ENCODE data around the gene COMMD9.

The COMMD9 gene

DNA sequence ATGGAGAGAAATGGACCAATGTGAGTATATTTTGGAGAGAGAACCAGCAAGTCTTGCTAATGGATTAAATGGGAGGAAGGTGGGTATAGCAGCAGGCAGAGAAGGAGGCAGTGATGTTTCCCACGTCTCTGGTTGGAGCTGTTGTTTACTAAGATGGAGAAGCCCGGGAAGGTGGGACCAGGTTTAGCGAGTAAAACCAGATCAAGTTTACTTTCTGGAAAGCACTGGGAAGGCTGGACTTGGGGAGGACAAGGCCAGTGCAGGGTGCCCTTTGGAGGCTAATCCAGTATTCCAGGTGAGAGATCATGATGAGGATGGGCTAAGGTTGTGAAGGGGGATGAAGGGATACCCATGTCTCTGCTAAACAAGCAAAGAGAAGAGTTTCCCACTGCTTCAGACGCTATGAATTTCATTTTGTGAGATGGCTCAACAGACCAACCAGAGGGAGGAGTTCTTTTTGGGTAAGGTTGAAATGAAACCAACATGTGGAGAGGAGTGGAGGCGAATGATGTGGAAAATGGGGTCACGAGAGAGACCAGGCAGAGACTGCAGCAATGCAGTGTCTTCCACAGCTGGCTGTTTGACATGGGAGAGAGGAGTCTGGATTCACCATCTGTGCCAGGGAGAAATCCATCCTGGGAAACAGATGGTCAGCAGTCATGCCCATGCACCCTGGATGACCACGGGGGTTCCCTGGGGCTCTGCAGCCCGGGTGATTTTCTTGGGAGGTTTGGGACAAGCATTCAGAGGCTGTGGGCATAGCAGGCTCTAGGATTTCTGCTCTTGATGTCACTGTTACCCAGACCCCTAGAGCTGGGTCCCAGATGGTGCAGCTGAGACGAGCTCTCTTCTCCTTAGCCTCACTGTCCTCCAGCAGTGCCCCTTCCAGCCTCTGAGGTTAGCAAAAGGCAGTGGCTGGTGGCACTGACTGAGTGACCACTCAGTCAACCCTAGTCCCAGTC lies 24.9 kb downstream of the COMMD9 start:
- DNase-seq (ENCODE audit: low read depth, low spot score), result no peak
- no peak overlapping the region for H3K4me3 ChIP-seq (ENCODE audit: low read length)

DNA sequence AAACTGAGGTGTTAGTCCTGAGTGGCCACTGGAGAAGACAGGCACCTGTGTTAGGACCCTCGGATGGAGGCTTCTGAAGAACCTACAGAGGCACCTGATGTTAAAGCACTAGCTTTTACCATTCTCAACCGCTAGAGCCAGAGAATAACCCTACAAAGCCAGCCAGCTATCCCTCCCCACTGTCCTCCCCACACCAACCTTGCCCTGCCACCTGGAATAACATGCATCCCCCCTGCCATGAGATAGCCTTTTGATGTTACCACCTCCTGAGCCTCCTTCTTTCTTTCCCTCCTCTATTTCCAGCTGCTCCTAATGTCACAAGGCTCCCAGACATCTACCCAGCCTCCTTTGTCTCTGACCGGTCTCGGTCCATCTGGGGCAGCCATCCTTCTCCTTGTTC lies 28.1 kb downstream of the COMMD9 start:
- no peak overlapping the region for H3K4me3 ChIP-seq (ENCODE audit: low read length)
- DNase-seq (ENCODE audit: low read depth, low spot score), result no peak

- DNase-seq (ENCODE audit: low read depth, low spot score), result peak; percentile 14
- no peak overlapping the region for H3K4me3 ChIP-seq (ENCODE audit: low read length)
Measured at GRCh38 chr11:36258730-36259360, 30.4 kb downstream of the COMMD9 start.

DNA sequence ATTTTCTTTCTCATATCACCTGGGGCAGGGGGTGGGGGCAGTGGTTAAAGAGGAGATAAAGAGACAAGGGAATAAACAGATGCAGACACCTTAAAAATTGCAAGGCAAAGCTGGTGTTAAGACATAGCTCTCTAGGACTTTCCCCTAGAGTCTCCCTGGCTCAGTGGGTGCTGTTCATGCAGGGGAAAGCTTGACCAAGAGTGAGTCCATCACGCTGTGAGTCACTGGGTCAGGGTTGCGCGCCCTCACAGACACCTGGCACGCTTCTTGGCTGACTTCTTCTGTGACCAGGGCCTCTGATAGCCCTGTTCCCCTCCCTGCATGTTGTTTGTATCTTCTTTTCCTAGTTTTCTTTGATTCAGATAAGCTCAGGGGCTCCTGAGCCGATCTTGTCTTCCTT lies 31.9 kb downstream of the COMMD9 start:
- no peak for DNase-seq (ENCODE audit: low read depth, low spot score)

GRCh38 chr11:36254713-36255112 lies 34.5 kb downstream of the COMMD9 start:
- DNase-seq (ENCODE audit: low read depth, low spot score), result no peak

More for the DNA sequence above, 31.9 kb downstream of the COMMD9 start:
- no peak overlapping the region for H3K4me3 ChIP-seq (ENCODE audit: low read length)

DNA sequence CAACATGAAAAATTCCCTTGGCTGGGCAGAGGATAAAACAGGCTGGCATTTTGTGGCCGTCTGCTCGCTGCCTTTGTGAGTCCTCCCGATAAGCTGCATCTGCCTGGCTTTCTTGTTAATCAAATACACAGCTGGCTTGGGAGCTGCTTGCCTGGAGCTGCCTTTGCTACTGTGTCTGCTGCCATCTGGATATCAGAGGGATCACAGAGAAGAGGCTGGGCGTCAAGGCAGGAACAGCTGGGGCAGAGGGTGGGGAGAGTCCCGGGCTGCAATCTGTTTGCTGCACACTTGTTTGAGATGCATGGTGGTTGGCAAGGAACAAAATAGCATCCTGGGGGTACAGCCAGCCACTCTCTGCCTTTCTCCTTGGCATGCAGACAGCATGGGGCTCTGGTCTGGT lies 36.0 kb downstream of the COMMD9 start:
- no peak for DNase-seq (ENCODE audit: low read depth, low spot score)

More at GRCh38 chr11:36254713-36255112, 34.5 kb downstream of the COMMD9 start:
- no peak overlapping the region for H3K4me3 ChIP-seq (ENCODE audit: low read length)

DNA sequence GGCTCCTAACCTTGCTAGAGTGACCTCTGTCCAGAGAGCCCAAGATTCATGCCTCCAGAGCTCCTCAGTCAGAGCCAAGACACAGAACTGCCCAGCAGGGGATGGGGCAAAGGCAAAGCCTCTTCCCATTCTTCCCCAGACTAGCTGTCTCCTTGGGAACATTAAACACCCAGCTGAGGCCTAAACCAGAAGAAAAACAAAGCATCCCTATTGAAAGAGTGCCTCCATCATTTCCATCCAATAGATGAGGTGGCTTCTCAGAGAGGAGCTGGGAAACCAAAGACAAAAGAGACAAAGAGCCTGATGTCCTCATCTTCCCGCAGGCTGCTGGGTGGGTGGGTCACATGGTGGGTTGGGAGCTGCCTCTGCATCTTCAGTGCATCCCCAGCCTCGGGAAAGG lies 37.4 kb downstream of the COMMD9 start:
- H3K4me3 ChIP-seq (ENCODE audit: low read length), result no peak overlapping the region
- DNase-seq (ENCODE audit: low read depth, low spot score), result no peak

More for the DNA sequence above, 36.0 kb downstream of the COMMD9 start:
- H3K4me3 ChIP-seq (ENCODE audit: low read length), result no peak overlapping the region

GRCh38 chr11:36249246-36249645 lies 40.0 kb downstream of the COMMD9 start:
- no peak overlapping the region for H3K4me3 ChIP-seq (ENCODE audit: low read length)
- no peak for DNase-seq (ENCODE audit: low read depth, low spot score)

DNA sequence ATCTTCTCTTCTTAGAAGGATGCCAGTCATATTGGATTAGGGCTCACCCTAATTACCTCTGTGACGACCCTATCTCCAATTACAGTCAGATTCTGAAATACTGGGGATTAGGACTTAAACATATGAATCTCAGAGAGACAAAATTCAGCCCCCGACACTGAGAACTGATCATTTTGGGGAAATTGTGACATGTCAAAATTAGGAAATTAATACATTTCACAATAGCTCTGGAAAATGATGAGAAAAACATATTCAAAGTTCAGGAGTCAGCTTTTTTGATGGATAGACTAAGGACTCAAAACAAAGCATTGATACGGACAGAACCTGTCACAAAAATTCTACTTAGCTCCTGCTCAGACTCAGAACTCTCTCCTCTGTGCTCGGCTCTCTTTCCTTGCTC lies 40.8 kb downstream of the COMMD9 start:
- DNase-seq (ENCODE audit: low read depth, low spot score), result no peak
- H3K4me3 ChIP-seq (ENCODE audit: low read length), result no peak overlapping the region

DNA sequence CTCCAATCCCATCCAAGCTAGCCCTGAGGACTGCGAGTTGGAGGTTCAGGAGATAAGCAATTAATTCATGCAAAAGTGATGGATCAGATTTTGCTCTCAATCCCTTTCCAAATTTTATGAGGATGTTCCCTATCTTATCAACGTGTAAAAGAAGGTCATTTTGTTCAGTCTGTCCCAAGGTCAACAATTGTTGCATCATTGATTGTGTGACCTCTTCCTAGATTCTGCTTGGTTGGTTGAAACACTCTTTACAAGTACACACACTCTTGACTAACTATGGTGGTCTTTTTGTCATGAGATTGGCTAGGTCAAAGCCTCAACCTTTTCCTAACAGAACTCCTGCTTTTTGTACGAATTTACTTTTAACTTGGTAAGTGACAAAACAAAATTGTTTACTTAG lies 41.7 kb downstream of the COMMD9 start:
- H3K4me3 ChIP-seq (ENCODE audit: low read length), result no peak overlapping the region
- no peak for DNase-seq (ENCODE audit: low read depth, low spot score)

- no peak for DNase-seq (ENCODE audit: low read depth, low spot score)
Measured at GRCh38 chr11:36243641-36244040, 45.6 kb downstream of the COMMD9 start.

GRCh38 chr11:36241497-36241896 lies 47.7 kb downstream of the COMMD9 start:
- DNase-seq (ENCODE audit: low read depth, low spot score), result no peak
- no peak overlapping the region for H3K4me3 ChIP-seq (ENCODE audit: low read length)

More at GRCh38 chr11:36243641-36244040, 45.6 kb downstream of the COMMD9 start:
- H3K4me3 ChIP-seq (ENCODE audit: low read length), result no peak overlapping the region

GRCh38 chr11:36240801-36241200 lies 48.4 kb downstream of the COMMD9 start:
- H3K4me3 ChIP-seq (ENCODE audit: low read length), result no peak overlapping the region
- DNase-seq (ENCODE audit: low read depth, low spot score), result no peak

GRCh38 chr11:36240173-36240572 lies 49.1 kb downstream of the COMMD9 start:
- no peak for DNase-seq (ENCODE audit: low read depth, low spot score)
- H3K4me3 ChIP-seq (ENCODE audit: low read length), result no peak overlapping the region

DNA sequence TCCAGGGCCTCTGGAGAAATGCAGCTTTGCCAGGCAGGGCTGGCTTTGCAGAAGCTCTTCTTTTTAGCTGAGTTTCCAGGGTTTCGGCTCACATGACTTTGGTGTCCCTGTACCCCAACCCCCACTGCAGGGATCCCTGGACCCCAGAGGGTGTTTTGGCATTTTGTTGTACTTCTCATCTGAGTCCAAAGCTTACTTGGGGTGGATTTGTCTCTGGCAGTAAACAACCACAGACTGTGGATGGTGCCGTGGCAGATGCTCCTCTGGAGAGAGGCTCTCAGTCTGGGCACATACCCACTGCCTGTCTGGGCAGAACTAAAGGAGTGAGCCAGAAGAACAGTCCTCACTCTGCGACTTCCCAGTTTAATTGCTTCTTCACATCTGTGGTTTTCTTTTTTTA lies 49.6 kb downstream of the COMMD9 start:
- DNase-seq (ENCODE audit: low read depth, low spot score), result no peak
- no peak overlapping the region for H3K4me3 ChIP-seq (ENCODE audit: low read length)

GRCh38 chr11:36238881-36239280 lies 50.3 kb downstream of the COMMD9 start:
- no peak for DNase-seq (ENCODE audit: low read depth, low spot score)
- H3K4me3 ChIP-seq (ENCODE audit: low read length), result no peak overlapping the region

DNA sequence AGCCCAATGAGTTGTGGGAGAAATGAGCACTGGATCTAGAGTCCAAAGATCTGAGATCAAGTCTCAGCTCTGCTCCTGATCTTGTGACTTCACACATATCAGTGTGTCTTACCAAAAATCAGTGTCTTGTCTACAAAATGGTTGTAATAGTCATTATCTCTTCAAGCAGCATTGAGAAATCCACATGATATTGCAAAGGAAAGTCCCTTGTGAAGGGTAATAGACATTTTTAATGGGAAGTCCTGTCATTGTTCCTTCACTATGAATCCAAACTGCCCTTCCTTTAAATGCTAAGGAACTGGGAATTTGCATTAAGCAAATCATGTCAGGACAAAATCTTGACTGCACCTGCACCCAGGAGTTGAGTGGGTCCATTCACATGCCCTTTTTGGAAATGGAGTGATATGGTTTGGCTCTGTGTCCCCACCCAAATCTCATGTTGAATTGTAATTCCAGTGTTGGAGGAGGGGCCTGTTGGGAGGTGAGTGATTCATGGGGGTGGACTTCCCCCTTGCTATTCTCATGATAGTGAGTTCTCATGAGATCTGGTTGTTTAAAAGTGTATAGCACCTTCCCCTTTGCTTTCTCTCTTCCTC lies 51.1 kb downstream of the COMMD9 start:
- no peak for DNase-seq (ENCODE audit: low read depth, low spot score)
- H3K4me3 ChIP-seq (ENCODE audit: low read length), result no peak overlapping the region

DNA sequence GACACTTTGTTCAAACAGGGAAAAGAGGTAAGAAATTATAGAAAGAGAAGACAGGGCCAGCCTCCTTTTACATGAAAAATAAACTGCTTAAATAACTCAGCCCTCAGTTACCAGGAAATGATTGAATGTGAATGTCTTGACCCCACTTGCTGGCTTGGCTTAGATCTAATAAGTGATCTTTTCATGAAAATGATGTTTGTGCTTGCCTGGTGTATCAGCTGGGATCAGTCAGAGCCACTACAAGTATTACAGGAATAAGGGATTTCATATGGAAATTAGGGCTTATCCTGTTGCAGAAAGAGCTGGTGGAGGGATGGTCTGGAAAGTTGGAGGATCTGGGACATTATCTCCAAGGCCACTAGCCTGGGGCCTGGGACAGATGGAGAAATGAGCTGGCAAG lies 51.8 kb downstream of the COMMD9 start:
- no peak for DNase-seq (ENCODE audit: low read depth, low spot score)
- no peak overlapping the region for H3K4me3 ChIP-seq (ENCODE audit: low read length)

DNA sequence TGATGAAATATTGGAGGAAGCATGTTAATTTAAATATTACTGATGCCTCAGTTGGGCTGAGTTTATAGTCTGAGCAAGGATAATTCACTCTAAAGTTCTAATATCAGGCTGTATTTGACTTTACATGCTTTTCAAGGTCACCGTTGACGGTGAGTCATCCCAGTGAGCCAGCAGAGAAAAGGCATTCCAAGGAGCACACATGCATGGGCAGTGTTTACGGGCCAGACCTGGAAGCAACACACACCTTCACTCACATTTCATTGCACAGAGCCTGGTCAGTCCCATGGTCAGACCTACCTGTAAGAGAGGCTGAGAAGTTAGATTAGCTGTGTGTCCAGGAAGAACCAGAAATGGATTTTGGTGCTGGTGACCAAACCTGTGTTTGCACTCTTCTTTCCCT lies 53.5 kb downstream of the COMMD9 start:
- H3K4me3 ChIP-seq (ENCODE audit: low read length), result no peak overlapping the region
- DNase-seq (ENCODE audit: low read depth, low spot score), result no peak

DNA sequence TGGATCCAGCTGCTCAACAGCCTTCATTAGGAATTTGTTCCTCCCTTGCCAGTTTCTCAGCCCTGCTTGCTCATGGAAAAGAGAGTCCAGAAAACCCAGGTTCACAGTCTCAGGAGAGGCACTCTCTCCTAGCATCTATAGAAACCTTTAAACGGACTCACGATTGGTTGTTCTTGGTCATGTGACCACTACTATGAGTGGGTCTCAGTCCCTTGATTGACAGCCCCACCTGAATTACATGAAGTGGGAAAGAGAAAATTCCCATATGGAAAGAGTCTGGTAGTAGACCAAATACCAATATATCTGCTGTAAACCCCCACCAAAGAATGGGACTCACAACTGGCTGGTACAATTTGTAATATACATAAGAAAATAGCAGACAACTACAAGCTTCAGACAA lies 54.4 kb downstream of the COMMD9 start:
- no peak for DNase-seq (ENCODE audit: low read depth, low spot score)
- no peak overlapping the region for H3K4me3 ChIP-seq (ENCODE audit: low read length)
